ENCODE measurements around the gene TOMM70.
A peak's percentile ranks its signal among the peaks of the same experiment; 100 is the strongest.
"Not testable (repeated sequence)": the region's sequence is repeated elsewhere in the genome, so short reads cannot be mapped to it uniquely, and the experiment has no call there.

The TOMM70 gene

DNA sequence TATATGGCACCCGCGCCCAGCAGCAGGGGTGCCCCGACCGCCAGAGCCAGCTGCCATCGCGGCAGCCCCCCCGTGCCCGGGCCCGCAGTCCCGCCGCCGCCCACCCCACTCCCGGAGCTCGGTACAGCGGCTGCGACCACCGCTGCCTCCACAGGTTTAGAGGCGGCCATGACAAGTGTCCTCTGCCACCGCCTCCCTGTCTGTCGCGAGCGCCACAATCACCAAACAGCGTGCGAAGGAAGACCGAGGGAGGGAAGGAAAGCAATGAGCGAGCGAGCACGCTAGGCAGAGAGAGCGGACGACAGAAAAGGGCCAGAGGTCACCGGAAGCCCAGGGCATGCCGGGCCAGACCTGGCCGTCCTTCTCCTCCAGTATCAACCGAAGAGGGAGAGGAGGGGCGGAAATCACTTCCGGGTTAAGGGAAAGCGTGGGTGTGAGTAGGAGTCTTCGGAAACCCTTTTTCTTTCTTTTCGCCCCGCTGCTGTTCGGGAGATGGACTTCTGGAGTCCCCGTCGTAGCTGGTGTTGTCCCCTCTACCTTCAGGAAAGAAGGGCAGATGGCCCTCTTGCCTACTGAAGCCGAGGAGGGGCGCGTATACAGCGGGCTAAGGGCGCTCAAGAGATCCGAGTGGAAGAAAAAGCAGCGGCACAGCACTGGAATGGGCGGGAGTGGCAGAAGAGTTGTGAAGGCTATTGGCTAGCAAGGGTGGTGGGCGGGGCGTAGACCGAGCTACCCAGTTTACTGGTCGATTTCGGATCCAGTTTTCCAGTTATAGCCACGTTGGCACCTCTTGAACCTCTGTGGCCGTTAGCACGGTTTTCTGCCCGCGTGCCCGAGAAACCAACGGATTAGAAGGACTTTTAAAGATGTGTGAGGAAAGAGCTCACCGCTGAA lies at the start of gene TOMM70, which contains the start of gene LNP1:
TSS of gene TOMM70 (minus strand) at position 310 of the 894 bp plus-strand sequence. CDS start at position 170, 140 bp downstream.
TSS of gene LNP1 (plus strand) at position 760 of the 894 bp plus-strand sequence. CDS start 28,191 bp downstream, outside the sequence.
- DNase-seq = peak; percentile 59

DNA sequence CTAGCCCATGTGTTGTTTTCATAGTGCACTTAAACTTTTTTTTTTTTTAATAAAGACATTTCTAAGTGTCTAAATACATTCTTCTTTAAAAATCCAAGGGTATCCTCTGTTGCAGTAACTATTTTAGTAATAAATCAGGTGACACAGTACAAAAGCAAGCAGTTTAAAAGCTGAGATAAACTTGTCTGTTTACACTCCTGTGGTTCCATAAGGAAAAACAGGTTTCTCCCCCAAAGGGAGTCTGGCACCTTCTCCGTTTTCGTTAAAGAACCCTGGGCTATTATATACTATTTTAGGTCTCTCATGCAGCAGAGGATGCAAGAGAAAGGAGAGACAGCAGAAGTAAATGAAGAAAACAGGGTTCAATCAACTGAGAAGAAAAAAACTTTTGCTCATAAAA lies 48.3 kb upstream of the TOMM70 start:
- no peak for DNase-seq

DNA sequence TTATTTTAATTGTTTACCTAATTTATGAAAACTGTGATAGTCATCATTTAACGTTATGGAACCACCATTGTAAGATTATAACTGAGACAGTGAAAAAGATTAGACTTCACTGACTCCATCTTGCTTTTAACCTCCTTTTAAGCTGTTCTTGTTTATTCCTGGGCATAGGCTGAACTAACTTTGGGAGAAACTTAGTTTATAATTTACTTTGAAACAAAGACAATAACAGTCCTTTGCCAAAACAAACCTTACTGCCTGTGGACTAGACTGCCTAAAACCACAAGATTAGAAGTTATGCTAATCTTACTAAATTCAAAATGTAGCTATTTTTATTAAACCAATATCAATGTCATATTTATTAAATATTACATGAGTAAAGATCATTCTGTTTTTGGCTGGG lies 47.2 kb upstream of the TOMM70 start:
- DNase-seq = no peak

DNA sequence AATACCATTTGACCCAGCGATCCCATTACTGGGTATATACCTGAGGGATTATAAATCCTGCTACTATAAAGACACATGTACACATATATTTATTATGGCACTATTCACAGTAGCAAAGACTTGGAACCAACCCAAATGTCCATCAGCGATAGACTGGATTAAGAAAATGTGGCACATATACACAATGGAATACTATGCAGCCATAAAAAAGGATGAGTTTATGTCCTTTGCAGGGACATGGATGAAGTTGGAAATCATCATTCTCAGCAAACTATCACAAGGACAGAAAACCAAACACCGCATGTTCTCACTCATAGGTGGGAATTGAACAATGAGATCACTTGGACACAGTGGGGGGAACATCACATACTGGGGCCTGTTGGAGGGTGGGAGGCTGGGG lies 46.2 kb upstream of the TOMM70 start:
- DNase-seq = not testable (repeated sequence)

DNA sequence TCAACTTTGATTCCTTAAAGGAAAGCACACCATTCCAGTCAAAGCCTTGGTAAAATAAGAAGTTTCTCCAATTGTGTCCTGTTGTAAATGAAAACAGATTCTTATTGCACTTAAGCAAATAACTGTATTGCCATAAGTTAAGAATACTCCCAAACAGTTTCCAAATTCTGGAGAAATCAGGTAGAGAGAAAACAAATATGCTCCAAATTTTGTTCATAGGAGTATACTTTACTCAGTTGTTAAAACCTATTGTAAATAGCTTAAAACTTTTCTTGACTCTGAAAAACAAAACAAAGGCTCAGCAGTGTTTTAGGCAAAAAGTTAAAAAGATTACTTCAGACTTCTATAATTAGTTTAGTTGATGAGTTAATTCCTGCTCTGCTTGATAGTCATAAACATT lies 42.8 kb upstream of the TOMM70 start:
- DNase-seq = no peak

DNA sequence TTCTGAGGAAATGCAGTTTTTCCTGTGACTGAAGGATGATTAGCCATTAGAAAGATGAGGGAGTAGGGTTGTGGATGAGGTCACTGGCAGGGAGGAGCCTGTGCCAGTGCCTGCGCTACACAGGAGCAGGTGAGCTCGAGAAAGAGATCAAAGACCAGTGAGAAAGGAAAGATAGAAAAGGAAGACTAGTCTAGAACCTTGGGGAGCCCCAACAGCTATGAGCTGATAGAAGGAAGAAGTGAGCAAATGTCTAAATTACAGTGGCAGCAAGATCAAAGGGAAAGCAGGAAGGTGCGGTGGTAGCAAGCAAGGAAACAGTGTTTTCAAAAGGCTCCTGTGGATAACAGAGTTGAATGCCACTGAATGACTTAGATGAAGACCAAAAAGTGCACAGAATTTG lies 40.0 kb upstream of the TOMM70 start:
- no peak for DNase-seq

DNA sequence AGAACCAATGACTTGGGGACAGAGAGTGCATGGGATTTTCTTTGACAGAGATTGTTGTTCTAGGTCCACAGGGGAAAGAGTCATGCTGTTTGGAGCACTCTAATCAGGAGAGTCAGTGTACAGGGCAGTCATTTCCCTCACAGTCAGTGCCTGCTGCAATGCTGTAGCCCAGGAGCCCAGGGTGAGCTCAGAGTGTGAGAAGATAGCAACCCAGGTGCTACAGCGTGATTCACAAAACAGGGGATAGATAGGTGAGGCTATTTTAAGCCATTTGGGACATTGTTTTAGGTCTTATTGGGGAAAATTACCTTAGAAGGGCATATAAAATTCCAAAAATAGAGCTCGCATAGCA lies 37.7 kb upstream of the TOMM70 start:
- no peak for DNase-seq

DNA sequence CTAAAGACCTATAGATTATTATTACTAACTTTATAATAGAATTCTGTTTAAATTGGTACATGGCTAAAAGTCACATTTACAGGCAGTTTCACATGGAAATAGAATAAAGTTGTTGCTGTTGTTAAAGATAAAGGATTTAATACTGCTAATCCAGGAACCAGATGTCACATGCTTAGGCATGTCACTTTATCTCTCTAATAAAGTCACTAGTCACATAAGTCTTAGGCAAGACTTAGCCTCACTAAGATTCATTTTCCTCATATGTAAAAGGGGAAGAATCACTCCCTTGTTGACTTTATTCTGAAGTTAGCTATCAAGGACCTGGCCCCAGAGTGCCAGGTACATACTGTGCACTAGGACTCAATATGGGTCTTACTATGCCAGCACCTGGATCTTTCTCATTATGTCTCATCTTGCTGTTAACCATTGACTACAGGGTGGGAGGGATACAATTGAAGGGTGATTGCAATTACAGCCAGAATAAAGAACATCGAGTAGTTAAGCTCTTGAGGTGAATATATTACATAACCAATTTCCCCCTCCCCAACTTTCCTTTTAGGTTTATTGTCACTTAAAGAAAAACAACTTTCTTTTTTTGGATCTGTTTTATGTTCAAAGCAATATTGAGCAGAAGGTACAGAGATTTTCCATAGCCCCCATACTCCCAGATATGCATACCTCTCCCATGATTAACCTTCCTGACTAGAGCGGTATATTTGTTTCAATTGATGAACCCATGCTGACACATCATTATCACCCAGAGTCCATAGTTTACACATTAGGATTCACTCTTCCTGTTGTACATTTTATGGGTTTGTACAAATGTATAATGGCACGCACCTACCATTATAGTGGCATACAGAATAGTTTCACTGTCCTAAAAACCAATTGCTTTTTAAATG lies 37.1 kb upstream of the TOMM70 start:
- no peak for DNase-seq

DNA sequence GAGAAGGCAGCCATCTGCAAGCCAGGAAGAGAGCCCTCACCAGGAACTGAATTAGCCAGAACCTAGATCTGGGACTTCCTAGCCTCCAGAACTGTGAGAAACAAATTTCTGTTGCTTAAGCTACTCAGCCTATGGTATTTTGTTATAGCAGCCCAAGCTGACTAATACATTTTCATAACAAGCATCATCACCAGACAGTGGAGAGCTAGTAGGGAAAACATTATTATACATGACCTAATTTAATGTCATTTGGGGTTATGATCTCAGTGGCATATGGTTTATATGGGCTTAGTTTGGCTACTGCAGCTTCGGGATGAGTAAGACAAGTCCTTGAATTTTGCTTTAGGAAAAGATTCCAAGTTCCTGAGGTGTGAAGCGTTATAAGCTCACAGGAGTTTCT lies 36.1 kb upstream of the TOMM70 start:
- no peak for DNase-seq

DNA sequence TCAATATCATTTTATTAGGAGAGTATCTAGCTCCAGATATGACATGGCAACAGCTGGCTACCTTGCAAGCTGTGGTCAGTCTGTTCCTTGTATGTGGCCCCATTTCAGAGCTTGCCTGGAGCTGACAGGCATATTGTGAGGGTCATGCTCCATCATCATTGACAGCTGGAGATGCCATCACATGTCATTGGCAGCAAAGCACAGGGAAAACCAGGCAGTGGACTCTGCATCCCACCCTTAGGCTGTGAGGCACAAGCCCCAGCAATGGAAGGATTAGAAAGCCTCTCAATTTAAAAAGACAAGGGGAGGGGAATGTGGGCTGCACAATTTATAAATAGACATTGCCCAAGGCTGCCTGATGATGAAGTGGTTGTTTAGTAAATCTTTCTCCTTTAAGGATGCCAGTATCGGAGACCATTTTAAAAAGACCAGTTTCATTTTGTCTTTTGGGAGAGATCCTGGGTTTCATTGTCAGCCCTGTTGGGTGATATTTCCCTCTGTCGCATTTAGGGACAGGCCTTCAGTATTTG lies 28.4 kb upstream of the TOMM70 start:
- DNase-seq = no peak

DNA sequence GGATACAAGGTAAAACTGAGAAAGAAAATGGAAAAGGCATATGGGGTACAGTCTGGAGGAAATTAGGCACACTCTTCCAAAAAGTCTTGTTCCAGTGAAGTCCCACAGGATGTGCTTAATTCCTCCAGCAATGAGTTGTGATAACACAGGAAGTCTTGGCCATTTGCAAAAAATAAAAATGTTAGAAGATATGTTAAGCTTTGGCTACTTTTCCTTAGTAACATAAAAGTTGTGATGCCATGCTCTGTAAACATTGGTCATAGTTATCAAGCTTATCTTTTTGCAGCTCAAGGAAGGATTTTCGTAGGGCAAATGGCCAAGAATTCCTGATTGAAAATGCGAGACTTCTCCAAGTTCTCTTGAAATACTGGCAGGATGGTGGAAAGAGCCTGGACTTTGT lies 26.8 kb upstream of the TOMM70 start:
- no peak for DNase-seq

DNA sequence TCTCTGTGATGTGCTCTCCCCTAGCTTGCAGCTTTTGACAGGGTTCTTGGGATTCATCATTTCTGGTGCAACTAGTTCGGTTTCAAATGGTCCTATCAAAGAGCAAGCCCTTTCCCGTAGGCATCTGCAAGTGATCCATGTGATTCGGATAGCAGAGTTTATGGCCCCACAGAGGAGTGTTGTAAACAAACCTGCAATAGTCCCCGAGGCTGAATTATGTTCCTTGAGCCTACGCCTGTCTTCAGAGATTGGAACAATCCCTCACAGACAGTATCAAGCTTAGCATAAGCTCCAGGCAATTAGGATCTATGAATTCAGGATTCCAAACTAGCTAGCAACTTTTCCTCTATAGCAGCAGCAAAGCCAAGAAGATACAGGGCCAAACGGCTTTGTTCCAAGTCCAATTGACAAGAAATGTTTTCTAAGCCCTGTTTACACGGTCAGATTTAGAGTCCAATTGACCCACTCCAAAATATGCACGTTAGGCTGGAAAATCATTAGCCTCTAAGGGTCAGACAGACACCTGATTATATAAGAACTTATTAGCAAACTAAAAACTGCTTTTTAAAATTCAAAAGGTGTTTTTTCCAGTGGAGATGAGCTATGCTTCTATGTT lies 25.3 kb upstream of the TOMM70 start:
- DNase-seq = no peak

DNA sequence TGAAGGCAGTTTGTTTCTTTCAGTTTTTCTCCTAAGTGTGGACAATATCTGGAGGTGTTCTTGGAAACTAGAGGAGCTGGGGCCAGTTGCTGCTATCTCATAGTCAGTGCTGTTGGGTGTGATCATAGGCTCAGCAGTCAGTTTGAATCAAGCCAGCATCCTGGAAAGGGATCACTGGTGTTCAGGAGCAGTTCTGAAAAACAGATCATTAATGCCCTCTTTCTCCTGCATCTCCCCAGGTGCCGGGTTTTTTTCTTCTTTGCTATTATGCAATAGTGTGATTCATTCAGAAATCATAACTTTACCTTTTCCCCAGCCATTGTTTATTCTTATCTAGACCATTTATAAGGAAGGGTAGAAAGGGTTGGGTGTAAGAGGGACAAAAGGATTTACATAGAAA lies 24.4 kb upstream of the TOMM70 start:
- DNase-seq = no peak

DNA sequence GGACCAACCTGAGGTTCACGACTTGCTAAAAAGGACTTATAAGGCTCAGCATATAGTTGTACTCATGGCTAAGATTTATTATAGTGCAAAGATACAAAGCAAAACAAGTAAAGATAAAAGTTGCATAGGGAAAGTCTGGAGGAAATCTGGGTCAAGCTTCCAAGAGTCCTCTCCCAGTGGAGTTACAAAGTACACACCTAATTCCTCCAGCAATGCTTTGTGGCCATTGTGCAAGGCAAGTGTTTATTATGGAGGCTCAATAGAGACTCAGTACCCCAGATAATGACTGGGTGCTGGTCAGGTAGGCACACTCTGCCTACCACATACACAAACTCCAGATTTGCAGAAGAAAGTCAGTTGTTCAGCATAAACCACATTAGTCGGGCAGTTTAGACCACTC lies 23.4 kb upstream of the TOMM70 start:
- no peak for DNase-seq

DNA sequence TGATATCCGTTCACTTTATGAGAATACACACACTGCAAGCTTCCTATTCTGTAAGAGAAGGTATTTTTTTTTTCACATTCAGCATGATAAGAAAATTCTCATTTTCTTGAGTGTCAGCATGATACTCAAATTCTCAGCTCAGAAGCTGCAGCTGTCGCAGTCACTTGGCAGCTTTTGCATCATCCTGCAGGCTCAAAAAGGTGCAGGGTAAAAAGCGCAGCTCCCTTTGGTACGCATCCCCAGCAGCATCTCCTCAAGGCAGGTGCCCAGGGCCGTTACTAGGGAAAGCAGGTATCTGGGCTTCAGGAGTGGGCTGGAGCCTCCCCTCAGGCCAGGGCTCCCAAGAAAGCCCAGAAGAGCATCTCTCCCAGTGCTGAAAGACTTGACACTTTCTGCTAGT lies 22.7 kb upstream of the TOMM70 start:
- DNase-seq = no peak

DNA sequence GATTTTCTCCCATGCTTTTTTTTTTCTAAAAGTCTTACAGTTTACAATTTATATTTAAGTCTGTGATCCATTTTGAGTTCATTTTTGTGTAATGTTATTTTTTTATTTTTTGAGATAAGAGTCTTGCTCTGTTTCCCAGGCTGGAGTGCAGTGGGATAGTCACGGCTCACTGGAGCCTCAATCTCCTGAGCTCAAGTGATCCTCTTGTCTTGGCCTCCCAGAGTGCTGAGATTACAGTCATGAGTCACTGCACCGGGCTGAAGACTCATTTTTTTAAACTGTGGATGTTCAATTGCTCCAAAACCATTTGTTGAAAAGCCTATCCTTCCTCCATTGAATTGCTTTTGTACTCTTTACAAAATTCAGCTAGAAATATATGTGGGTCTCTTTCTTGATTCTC lies 20.0 kb upstream of the TOMM70 start:
- DNase-seq = no peak

DNA sequence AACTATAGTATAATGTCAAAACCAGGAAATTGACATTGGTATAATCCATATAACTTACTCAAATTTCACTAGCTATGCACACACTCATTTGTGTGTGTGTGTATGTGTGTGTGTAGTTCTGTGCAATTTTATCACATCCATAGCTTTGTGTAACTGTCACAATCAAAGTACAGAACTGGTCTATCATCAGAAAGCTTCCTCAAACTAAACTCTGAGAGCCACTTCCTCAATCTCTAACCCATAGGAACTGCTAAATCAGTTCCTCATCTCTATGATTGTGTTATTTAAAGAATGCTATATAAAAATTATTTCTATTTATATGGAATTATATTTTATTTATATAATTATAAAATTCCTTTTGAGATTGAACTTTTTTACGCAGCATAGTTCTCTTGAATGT lies 18.5 kb upstream of the TOMM70 start:
- DNase-seq = no peak

DNA sequence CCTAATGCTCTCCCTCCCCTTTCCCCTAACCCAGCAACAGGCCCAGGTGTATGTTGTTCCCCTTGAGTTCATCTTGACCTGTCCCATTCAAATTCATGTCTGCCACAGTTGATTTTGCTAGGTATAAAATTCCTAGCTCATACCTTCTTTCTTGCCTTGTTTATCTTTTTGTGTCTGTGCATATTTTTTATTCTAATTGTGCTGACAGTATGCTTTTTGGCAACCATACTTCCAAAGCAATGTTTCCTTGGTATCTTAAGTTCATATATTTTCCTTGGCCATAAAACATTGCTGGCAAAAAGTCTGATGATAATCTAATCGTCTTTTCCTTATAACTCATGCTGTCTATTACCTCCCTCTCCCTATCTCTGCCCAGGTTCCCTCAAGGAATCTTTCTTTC lies 16.0 kb upstream of the TOMM70 start:
- DNase-seq = no peak

DNA sequence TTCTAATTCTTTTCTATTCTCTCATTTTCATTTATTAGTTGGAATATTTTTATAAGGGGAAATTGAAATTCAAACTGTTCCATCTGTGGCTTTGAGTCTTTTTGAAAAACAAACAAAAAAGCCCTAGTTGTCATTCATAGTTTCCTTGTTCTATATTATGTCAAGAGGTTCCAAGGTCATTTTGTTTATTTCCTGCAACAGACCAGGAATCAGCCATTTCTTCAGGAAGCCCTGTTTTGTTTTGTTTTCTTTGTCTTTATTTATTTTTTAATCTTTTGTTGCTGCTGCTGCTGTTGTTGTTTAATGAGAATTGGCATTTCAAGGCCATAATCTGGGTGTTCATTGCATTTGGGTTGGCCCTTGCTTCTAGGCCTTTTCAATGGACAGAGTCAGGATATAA lies 15.3 kb upstream of the TOMM70 start:
- no peak for DNase-seq

DNA sequence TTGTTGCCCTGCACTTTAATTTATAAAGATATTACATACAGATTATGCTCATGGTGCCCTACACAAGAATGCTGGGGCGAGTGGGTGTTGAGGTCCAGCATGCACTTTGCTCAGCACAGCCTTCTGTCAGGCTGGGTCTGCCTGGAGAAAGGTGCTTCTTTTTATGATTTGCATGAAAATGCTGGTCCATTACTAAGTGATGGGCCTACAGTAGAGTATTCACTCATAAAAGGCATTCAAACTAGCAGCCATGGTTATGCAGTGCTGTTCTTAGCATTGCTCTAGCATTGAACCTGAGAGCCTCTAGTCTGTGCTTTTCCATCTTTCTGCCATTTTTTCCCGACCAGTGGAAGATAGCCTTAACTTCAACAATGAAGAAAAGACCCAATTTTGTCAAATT lies 12.7 kb upstream of the TOMM70 start:
- no peak for DNase-seq

DNA sequence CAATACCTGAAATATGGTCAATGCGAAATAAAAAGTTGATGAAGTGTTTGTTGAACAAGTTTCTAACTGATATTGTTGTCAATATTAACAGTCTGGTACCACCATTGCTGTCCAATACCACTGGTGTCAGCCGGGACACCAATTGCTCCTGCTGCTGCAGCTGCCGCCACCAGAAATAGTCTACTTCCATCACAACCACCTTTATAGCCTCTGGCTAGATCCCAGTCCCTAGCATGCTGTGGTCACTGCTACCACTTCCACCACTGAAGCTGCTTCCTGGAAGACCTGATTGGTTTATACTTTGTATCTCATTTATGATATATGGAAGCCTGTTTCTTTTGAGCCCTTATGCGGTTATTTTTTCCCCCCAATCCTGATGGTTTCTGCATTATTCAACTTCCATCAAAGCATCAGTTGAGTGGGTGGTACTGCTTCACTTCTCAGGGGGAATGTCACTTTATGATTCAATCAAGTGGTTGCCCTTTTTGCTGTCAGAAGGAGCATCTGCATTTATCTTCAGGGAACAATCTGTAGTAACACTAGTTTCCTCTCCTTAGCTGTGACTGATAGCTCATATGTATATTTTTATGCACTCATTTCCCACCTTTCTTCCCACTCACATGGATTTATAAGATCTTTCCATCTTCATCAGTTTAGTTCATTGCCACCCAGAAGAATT lies 12.2 kb upstream of the TOMM70 start:
- no peak for DNase-seq
